Measurements from ENCODE around the gene CEP104. TPM values are rescaled to one million over a fixed set of nuclear protein-coding genes. Genes with fewer than 3 reads are reported as not detected.

The CEP104 gene
- total RNA-seq, 1 experiment from 2014 or later = 50.8 TPM

GRCh38 chr1:3865606-3866160 lies 8.7 kb upstream of the CEP104 start:
- no peaks in the 10 kb centered on the region for H3K9me3 ChIP-seq (ENCODE audit: low read depth, low read length, poor library complexity, severe bottlenecking)
- TF ChIP-seq CTCF (conservative IDR thresholded peaks at IDR 0.05; ENCODE audit: low read depth, low read length) (no peak), EZH2 (IDR thresholded peaks at IDR 0.05; ENCODE audit: borderline replicate concordance, low read depth, low read length, poor library complexity, severe bottlenecking) (no peak)
- no TSS peak for BruUV-seq (replicated peaks)
- no peak overlapping the region for H3K27ac ChIP-seq (ENCODE audit: low read depth, low read length, poor library complexity, severe bottlenecking)
- DNase-seq (ENCODE audit: low spot score) = no peak
- no peaks in the 10 kb centered on the region for H3K27me3 ChIP-seq (replicated peaks; ENCODE audit: insufficient read depth, low read depth, low read length, poor library complexity)
- POLR2A ChIA-PET (ENCODE audit: low non-redundant PET) = no interaction called here
- H3K4me3 ChIP-seq (ENCODE audit: low read depth, low read length, poor library complexity, severe bottlenecking) = no peak overlapping the region
- intact Hi-C loops (cut with micrococcal nuclease; ENCODE audit: unreplicated experiment) = no loop called here
- H3K36me3 ChIP-seq (ENCODE audit: insufficient read depth, low read length, poor library complexity, severe bottlenecking) = no peaks in the 10 kb centered on the region
- no peaks in the 10 kb centered on the region for H3K4me1 ChIP-seq (ENCODE audit: insufficient read depth, low read length, poor library complexity, severe bottlenecking)
- CTCF ChIA-PET = interaction anchor here (0.6 kb wide), 1 partner anchor 33 kb away, joined by 5 read pairs; no protein-coding TSS in a partner anchor

- POLR2A ChIA-PET (ENCODE audit: low non-redundant PET) = no interaction called here
- H3K27me3 ChIP-seq (replicated peaks; ENCODE audit: insufficient read depth, low read depth, low read length, poor library complexity) = no peaks in the 10 kb centered on the region
- no peak for DNase-seq (ENCODE audit: low spot score)
- BruUV-seq (replicated peaks) = no TSS peak
- no peak overlapping the region for H3K4me3 ChIP-seq (ENCODE audit: low read depth, low read length, poor library complexity, severe bottlenecking)
- no peaks in the 10 kb centered on the region for H3K9me3 ChIP-seq (ENCODE audit: low read depth, low read length, poor library complexity, severe bottlenecking)
- H3K4me1 ChIP-seq (ENCODE audit: insufficient read depth, low read length, poor library complexity, severe bottlenecking) = no peaks in the 10 kb centered on the region
- no peak overlapping the region for H3K27ac ChIP-seq (ENCODE audit: low read depth, low read length, poor library complexity, severe bottlenecking)
- intact Hi-C loops (cut with micrococcal nuclease; ENCODE audit: unreplicated experiment) = no loop called here
- CTCF ChIA-PET = interaction anchor here (0.6 kb wide), 1 partner anchor 34 kb away, joined by 5 read pairs; no protein-coding TSS in a partner anchor
- H3K36me3 ChIP-seq (ENCODE audit: insufficient read depth, low read length, poor library complexity, severe bottlenecking) = no peaks in the 10 kb centered on the region
- TF ChIP-seq EZH2 (IDR thresholded peaks at IDR 0.05; ENCODE audit: borderline replicate concordance, low read depth, low read length, poor library complexity, severe bottlenecking) = no peak
- no peak for TF ChIP-seq CTCF (conservative IDR thresholded peaks at IDR 0.05; ENCODE audit: low read depth, low read length)
These were observed 7.9 kb upstream of the CEP104 start for GRCh38 chr1:3864884-3865283.

DNA sequence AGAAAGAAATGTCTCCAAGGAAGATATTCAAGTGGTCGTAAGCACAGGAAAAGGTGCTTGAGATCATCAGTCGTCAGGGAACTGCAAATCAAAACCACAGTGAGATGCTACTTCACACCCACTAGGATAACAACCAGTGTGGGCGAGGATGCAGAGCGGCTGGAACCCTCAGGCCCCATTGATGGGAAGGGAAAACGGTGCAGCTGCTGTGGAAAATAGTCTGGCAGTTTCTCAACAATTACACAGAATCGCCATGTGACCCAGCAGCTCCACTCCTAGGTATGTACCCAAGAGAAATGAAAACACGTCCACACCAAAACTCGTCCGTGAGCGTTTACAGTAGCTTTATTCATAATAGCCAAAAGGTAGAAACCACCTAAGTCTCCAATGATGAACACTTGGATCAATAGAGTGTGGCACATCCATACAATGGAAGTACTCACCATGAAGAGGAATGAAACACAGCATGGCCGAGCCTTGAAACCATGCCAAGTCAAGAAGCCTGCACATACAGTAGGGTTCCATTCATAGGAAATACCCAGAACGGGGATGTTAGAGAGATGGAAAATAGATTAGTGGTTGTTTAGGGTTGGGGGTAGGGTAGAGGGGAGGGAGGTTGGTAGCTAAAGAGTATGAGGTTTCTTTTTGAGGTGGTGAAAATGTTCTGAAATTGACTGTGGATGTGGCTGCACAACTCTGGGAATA lies 6.4 kb upstream of the CEP104 start:
- Histone ChIP-seq H3K27me3 (replicated peaks; ENCODE audit: insufficient read depth, low read depth, low read length, poor library complexity) (no peaks in the 10 kb centered on the region), H3K4me3 (ENCODE audit: low read depth, low read length, poor library complexity, severe bottlenecking) (no peak overlapping the region), H3K27ac (ENCODE audit: low read depth, low read length, poor library complexity, severe bottlenecking) (no peak overlapping the region), H3K4me1 (ENCODE audit: insufficient read depth, low read length, poor library complexity, severe bottlenecking) (no peaks in the 10 kb centered on the region), H3K9me3 (ENCODE audit: low read depth, low read length, poor library complexity, severe bottlenecking) (no peaks in the 10 kb centered on the region), H3K36me3 (ENCODE audit: insufficient read depth, low read length, poor library complexity, severe bottlenecking) (no peaks in the 10 kb centered on the region)
- no peak for DNase-seq (ENCODE audit: low spot score)
- POLR2A ChIA-PET (ENCODE audit: low non-redundant PET) = no interaction called here
- TF ChIP-seq CTCF (conservative IDR thresholded peaks at IDR 0.05; ENCODE audit: low read depth, low read length) (no peak), EZH2 (IDR thresholded peaks at IDR 0.05; ENCODE audit: borderline replicate concordance, low read depth, low read length, poor library complexity, severe bottlenecking) (no peak)
- no TSS peak for BruUV-seq (replicated peaks)
- intact Hi-C loops (cut with micrococcal nuclease; ENCODE audit: unreplicated experiment) = no loop called here
- CTCF ChIA-PET = no interaction called here
